DMS153 treated with DMSO at 0.1 percent for 48 hours (cell line): ENCODE data around the gene FBXO24.

ENCODE experiments used
- DNase-seq: peaks from one replicate; lab custom pipeline; 2025; ENCODE audit not compliant: unreplicated experiment; lab: John Stamatoyannopoulos, UW

FBXO24 gene

DNA sequence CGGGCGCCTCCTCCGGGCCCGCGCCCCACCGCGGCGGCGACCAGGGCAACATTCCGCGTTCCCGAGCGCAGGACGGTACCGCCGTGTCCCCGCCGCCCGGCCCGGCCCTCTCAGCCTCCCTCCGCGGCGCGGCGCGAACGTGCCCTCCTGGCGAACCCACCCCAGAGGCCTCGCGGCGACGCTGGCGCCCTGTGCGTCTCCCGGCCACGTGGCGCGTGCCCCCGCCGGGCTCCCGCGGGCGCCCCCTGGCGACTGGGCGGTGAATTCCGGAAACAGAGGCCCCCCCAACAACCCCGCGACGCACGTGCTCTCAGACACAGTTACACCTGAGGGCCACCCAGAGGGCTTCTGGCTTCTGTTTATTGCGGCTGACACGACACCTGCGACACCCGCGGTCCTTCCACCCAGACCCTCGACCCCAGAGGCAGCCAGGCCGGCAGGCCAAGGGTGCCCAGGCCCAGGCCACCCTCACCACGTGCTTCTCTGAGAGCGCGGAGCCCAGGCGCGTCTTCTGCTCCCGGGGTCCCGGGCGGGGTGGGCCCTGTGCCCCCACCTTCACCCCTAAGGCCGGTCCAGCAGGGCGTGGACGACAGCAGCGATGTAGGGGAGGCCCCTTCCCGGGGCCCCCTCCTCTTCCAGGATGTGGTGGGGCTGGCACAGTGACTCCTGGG lies 12.3 kb upstream of the FBXO24 start, which contains the start of gene SAP25:
SAP25 (minus strand) TSS at position 210 of the 671 bp plus-strand sequence; CDS start at position 52, 158 bp downstream.
- no peak for DNase-seq

DNA sequence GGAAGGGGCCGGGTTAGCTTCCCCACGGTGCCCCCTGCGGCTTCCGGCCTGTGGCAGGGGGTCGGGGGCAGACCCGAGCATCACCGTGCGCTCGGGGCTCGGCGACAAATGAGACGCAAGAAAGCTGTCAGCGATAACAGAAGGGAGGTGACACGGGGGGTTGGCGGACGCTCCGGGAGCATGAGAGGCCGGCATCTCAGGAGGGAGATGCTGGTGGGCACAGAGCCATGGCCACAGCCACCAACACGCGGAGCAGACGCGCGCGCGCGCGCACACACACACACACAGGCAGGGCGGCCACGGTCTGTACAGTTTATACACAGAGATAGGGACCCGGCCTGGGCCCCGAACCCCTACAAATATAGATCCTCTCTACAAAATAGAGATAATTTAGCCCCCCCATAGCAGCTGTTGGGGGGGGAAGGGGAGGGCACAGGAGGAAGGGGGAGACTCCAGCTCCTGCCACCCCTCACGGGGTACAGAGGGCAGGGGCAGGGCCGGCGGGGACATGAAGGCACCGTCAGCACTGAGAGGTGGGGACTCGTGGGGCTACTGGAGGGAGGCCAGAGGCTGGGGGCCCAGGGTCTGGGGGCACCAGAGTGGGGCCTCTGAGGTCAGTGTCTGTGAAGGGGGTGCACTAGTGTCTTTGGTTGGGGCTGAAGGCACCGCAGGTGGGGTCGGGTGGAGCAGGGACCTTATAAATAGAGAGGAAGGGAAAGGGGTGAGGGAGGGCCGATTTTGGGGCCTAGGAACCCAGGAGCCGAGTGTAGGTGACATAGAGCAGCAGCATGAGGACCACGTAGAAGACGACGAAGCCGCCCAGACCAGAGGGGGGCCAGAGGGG lies 11.5 kb upstream of the FBXO24 start:
- DNase-seq = no peak

DNA sequence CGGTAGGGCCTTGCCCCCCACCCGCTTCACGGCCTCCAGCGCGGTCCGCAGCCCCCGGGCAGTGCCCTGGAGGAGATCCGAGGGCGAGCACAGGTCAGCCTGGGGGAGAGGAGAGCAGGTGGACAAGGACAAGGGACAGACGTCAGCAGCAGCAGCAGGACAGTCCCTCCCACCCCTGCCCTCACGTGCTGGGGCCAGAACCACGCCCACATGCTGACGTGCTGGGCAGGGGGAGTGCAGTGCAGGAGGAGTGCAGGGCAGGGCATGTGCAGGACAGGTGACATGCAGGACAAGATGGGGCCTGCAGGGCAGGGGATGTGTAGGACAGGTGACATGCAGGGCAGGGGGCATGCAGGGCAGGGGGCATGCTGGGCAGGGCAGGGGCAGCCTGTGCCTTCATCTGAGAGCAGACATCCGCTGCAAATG lies 10.9 kb upstream of the FBXO24 start:
- no peak for DNase-seq

- DNase-seq = no peak
Measured at GRCh38 chr7:100575746-100576383, 10.3 kb upstream of the FBXO24 start.

GRCh38 chr7:100576384-100576993 lies 9.6 kb upstream of the FBXO24 start:
- DNase-seq = no peak

- no peak for DNase-seq
Measured at GRCh38 chr7:100577103-100577502, 9.0 kb upstream of the FBXO24 start.

DNA sequence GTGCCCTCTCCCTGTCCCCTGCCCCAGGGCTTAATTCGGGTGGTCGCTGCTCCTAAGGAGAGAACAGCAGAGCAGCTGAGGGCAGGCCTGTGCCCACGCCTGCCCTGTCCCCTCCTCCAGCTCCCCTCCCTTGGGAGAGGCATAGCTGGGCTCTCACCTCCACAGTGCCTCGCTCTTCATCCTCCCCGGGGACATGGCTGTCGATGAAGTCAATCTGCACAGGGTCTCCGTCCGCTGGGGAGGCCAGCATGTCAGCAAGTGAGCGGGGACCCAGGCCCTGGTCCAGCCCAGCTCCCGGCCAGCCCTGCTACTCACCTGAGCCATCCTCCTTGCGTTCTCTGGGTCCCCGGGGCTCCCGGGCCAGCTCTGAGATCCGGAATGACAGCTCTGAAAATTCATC lies 8.6 kb upstream of the FBXO24 start:
- no peak for DNase-seq

DNA sequence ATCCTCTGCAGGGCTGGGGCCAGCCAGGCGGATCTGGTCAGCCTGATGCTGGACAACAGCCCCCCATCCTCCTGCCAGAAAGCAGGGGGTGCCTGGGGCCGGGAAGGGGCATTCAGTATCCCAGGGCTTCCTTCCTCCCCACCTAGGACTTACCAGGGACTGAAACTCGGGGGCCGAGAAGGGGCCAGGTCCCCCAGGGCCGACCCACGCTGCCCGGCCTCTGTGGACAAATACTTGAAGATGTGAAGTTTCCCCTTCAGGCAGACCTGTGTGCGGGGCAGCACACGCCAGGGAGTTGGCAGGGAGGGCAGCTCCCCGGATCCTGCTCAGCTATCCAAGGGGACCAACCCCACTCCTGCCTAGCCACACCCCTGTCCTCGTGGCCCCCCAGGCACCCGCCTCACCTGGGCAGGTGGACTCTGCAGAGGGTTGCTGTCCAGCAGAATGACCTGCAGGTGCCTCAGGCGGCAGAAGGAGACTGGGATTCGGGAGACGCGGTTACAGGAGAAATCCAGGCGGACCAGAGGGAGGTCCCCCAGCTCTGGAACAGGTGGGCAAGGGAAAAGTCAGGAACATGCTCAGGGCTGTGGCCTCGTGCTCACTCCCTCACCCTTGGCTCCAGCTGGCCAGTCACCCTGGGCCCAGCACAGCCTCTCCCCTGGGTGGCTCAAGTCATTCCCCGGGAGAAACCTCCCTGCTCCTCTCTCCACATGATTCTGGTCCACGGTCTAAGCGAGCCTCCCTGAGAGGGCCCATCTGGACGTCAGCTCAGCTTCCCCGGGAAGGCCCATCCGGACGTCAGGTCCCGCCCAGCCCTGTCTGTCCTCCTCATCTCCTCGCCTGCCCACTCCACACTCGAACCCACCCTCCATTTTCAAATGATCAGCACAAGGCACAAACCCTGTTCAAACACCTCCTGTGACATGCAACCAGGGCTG lies 7.6 kb upstream of the FBXO24 start:
- no peak for DNase-seq

DNA sequence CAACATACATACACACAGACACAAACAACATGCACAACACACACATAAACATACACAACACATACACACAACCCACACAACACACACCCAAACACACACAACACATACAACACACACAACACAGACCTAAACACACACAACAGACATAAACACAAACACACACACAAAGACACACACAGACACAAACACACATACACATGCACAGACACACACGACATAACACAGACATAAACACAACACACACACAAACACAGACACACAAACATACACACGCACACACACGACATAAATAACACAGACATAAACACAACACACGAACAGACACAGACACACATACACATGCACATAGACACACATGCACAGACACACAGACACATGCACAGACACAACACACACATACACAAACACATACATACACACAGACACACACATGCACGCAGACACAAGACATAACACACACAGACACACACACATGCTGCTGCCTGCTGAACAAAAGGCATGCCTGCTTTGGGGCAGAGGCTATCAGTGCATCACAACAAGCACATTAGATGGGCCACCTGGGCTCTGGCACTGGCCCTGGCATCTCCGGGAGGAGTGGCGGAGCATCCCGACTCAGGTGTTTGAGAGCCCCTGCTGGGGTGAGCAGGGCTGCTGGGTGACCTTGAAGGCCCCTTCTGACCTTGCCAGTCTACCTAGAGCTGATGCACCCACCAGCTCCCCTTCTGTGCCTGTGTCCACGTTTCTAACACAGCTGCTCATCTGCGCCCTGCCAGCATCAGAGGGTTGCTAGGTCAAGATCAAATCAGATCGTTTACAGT lies 5.5 kb upstream of the FBXO24 start:
- no peak for DNase-seq

DNA sequence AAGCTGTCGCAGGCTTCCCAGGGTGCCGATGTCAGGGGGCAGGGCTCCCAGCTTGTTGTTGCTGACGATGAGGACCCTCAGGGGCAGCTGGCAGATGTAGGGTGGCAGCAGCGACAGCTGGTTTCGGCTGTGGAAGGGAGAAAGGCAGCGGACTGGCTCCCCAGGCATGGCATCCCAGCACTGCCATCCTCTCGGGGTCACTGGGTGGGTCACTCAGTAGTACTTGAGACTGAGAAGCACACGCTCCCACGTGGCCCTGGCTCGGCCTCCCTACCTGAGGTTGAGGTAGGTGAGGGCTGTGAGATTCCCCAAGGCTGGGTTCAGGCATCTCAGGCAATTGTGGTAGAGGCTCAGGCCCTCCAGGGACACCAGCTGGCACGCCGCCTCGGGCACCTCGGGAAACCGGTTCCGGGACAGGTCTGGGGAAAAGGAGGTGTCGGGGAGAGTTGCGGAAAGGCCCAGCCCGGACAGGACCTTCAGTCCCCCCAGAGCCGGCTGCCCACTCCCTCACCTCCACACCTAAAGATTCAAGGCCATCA lies 4.0 kb upstream of the FBXO24 start:
- no peak for DNase-seq

DNA sequence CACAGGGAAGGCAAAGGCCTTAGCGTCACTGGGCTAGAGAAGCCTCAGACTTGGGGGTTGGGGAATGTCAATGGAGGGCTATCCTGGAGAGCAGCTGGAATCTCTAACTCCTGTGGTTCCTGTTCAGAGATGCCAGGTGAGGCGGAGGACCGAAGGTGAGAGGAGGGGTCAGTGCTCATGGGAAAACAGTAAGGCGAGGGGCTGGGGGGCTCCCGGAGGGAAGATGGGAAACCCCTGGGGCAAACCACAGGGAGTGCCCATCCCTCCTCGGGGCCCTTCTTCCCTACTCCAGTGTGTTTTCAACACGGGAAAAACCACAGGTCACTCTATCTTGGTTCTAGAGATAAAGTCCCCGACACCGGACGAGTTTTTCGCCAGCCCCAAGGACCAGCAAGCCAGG lies 3.5 kb upstream of the FBXO24 start:
- DNase-seq = no peak

- DNase-seq = no peak
Measured at GRCh38 chr7:100583132-100584053, 2.7 kb upstream of the FBXO24 start.

- DNase-seq = no peak
Measured at GRCh38 chr7:100584054-100584682, 2.0 kb upstream of the FBXO24 start.

GRCh38 chr7:100584683-100585510 lies 1.2 kb upstream of the FBXO24 start:
- no peak for DNase-seq

DNA sequence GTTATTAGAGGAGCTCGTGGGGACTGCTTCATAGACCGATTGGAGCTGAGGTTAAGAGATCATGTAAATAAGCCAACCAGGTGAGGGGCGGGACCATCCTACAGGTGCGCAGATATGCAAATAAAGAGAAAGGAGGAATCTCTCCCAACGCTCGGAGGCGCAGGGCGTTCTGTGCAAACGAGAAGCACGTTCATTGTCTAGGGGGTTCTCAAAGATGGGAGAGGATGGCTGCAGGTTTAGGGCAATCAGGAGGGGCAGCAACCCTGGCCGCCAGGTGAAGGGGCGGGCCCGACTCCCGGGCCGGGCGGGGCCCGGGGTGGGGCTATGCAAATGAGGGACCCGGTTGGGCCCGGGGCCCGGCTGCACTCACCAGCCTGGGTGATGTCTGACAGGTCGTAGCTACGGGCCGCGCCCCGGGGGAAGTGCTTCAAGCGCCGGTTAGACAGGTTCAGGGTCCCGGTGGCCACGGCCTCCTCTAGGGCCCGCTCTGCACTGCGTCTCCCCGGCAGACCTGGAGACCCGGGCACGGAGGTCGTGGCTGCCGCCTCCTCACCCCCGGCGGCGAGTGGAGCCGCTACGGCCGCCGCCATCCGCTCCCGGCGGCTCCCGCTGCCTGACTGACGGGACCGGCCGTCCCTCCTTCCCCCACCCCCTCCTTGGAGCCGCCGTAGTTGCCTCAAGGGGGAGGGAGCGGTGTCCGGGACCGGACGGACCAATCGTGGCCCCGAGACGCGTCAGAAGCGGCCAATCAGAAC lies 440 bp upstream of the FBXO24 start, which contains the start of gene LRCH4:
LRCH4 (minus strand) TSS at position 619 of the 755 bp plus-strand sequence; CDS start at position 590, 29 bp downstream.
- DNase-seq = no peak

DNA sequence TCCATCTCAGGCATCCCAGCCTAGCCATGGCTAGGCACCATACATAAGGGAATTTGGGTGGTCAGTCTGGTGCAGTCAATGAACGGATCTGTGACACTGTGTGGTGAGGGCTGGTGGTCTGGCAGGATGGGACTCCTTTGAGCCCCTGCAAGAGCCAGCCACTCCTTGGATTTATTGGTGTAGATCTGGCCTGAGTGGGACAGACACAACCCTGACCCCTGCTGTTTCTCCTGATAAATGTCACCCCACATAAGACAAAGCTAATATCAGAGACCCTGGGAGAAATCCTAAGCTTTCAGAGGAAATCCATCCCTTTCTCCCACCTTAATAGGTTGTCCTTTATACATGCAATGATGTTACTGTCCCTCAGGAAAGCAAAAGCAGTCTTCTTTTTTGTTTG lies 2.3 kb downstream of the FBXO24 start:
- no peak for DNase-seq
